NCI-H2171 treated with DMSO at 0.1 percent for 48 hours (cell line): Measurements from ENCODE around the gene TMBIM6.
"Not testable (repeated sequence)": the region's sequence is repeated elsewhere in the genome, so short reads cannot be mapped to it uniquely, and the experiment has no call there.

Experiments
- DNase-seq: peaks from one replicate; lab custom pipeline; 2025; lab: John Stamatoyannopoulos, UW

TMBIM6 gene

GRCh38 chr12:49740930-49741881 lies at the start of gene TMBIM6:
TMBIM6 (plus strand) TSS chr12:49741557; CDS start chr12:49752494, 10,937 bp downstream.
- DNase-seq: peak; percentile 100

- no peak for DNase-seq
Observed at GRCh38 chr12:49692851-49693250, 48.5 kb upstream of the TMBIM6 start.

GRCh38 chr12:49693931-49694444 lies 47.4 kb upstream of the TMBIM6 start:
- DNase-seq: no peak

GRCh38 chr12:49696723-49697122 lies 44.6 kb upstream of the TMBIM6 start:
- DNase-seq: no peak

- DNase-seq: no peak
Observed at GRCh38 chr12:49697808-49698207, 43.5 kb upstream of the TMBIM6 start.

- DNase-seq: no peak
Observed at GRCh38 chr12:49698619-49699545, 42.5 kb upstream of the TMBIM6 start.

- DNase-seq: no peak
Observed at GRCh38 chr12:49702009-49702408, 39.3 kb upstream of the TMBIM6 start.

- no peak for DNase-seq
Observed at GRCh38 chr12:49702676-49703215, 38.6 kb upstream of the TMBIM6 start.

GRCh38 chr12:49703647-49704137 lies 37.7 kb upstream of the TMBIM6 start:
- no peak for DNase-seq

GRCh38 chr12:49705479-49706134 lies 35.8 kb upstream of the TMBIM6 start:
- DNase-seq: no peak

- DNase-seq: peak; percentile 46
Observed at GRCh38 chr12:49706351-49707127, 34.8 kb upstream of the TMBIM6 start.

GRCh38 chr12:49707128-49707811 lies 34.1 kb upstream of the TMBIM6 start, which contains the start of gene FMNL3:
FMNL3 (minus strand) TSS chr12:49707405; CDS start chr12:49707180, 225 bp downstream.
- DNase-seq: peak; percentile 85

GRCh38 chr12:49707812-49708147 lies 33.6 kb upstream of the TMBIM6 start:
- DNase-seq: no peak

- DNase-seq: no peak
Observed at GRCh38 chr12:49708851-49709250, 32.5 kb upstream of the TMBIM6 start.

GRCh38 chr12:49713952-49714351 lies 27.4 kb upstream of the TMBIM6 start:
- DNase-seq: not testable (repeated sequence)

- DNase-seq: no peak
Observed at GRCh38 chr12:49716553-49716952, 24.8 kb upstream of the TMBIM6 start.

- DNase-seq: not testable (repeated sequence)
Observed at GRCh38 chr12:49717800-49718199, 23.6 kb upstream of the TMBIM6 start.

GRCh38 chr12:49720214-49720613 lies 21.1 kb upstream of the TMBIM6 start:
- no peak for DNase-seq

- DNase-seq: not testable (repeated sequence)
Observed at GRCh38 chr12:49721355-49721754, 20.0 kb upstream of the TMBIM6 start.

GRCh38 chr12:49728446-49728845 lies 12.9 kb upstream of the TMBIM6 start:
- DNase-seq: no peak
